Ramos (cell line): ENCODE data around the gene MYO1C.
"Not testable (repeated sequence)": the region's sequence is repeated elsewhere in the genome, so short reads cannot be mapped to it uniquely, and the experiment has no call there.

Experiments used
- in situ Hi-C: fragments of 300-500 bp; cut with MboI; formaldehyde crosslinking; loops from one replicate; pipeline ENCODE4 v1.14.3; 2022; ENCODE audit warnings: low sequenced_read_pairs; ENCODE audit not compliant: unreplicated experiment

MYO1C gene

GRCh38 chr17:1511290-1511689 lies 18.8 kb upstream of the MYO1C start:
- in situ Hi-C loops = loop anchor here (10.0 kb wide), 1 partner anchor 156 kb away; no protein-coding TSS in a partner anchor

GRCh38 chr17:1509290-1509881 lies 16.9 kb upstream of the MYO1C start:
- in situ Hi-C loops = no loop called here

- in situ Hi-C loops = not testable (repeated sequence)
These were observed 16.2 kb upstream of the MYO1C start for GRCh38 chr17:1508709-1509108.

DNA sequence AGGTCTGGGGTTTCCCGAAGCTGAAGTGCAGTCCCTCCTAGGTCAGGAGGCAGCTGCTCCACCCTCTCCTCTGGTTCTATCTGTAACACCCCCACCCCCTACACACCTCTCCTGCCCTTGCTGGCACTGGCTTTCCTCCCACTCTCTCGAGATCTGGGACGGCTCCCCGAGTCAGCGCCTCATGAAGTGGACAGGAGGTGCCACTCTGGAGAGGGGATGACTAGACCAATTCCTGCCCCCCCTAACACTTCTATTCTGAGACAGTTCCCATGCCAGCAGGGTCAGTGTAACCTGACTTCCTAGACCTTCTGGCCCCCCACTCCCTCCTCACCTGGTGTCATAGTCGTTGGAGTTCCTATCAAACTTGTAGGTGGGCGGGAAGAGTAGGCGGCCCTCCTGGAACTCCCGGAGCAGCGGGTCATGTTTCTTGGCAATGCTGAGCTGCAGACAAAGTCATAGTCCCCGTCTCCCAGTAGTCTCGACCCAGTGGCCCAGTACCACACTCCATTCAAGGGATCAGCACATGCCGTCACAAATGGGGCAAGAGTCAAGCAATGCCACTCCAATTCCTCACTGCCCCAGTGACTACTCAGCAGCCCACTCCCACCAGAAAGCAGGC lies 14.3 kb upstream of the MYO1C start:
- in situ Hi-C loops = no loop called here

DNA sequence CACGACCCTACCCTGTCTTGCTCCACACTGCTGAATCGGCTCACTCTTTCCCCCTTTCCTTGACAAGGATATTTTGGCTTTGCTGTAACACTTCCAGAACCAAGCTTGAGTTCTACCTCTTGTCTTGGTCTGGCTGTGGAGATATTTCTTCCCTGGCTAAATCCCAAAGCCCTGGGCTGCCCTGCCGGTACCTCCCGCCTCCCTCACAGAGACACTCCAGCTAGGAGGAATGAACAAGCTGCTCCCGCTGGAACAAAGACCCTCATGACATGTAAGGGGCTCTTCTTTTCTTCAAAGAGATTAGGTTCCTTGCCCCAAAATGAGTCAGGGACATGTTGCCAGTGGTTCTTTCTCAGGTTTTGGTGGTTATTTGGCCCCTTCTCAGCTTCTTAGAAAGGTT lies 13.1 kb upstream of the MYO1C start:
- in situ Hi-C loops = no loop called here

DNA sequence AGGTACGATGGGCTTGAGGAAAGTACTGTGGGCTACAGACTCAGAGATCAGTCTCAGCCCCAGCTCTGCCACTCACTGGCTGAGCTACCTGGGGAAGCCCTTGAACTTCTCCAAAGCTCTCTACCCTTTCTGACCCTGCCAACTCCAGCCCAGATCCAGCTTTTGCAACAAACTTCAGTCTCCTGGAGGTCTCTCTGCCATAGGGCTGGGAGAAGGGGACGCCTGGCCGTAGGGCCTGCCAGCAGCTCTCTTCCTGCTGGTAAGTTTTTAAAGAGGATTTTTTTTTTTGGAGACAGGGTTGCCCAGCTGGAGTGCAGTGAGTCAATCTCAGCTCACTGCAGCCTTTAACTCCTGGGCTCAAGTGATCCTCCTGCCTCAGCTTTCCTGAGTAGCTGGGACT lies 12.4 kb upstream of the MYO1C start:
- in situ Hi-C loops = no loop called here

DNA sequence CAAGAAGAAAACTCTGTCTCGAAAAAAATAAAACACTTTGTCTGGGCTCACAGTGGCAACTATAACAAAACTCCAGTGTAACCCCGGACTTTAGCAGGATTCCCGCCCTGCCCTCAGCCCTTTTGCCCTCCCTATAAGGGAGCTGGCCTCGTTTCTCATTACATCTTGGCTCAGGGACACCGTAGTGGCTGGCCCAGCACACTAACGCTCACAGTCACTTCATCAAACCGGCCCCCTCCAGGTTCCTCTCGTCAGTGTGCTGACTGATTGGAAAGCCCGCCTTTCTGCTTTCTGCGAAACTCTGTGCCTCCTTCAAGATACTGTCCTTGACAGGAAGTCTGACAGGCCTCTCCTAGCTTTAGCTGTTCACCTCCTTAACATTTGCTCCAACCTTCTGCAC lies 11.2 kb upstream of the MYO1C start:
- in situ Hi-C loops = no loop called here

- in situ Hi-C loops = no loop called here
These were observed 6.4 kb upstream of the MYO1C start for GRCh38 chr17:1498869-1499268.

DNA sequence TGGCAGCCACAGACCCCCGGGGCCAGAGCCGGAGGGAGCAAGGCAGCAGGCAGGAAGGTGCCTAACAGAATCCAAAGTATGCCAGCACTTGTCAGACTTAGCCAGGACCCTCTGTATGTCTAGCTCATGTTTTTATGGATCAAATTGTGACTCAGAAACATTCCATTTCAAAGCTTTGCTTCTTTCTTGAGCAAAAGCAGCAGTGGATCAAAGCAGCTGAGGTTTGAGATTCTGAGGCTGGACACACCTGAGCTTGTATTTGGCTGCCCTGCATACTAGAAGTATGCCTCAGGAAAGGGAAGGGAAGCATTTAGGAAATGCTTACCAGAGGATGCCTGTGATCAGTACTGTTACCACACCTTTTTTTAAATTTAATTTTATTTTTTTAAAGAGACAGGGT lies 5.7 kb upstream of the MYO1C start:
- in situ Hi-C loops = no loop called here

- in situ Hi-C loops = no loop called here
These were observed 5.3 kb upstream of the MYO1C start for GRCh38 chr17:1497831-1498230.

DNA sequence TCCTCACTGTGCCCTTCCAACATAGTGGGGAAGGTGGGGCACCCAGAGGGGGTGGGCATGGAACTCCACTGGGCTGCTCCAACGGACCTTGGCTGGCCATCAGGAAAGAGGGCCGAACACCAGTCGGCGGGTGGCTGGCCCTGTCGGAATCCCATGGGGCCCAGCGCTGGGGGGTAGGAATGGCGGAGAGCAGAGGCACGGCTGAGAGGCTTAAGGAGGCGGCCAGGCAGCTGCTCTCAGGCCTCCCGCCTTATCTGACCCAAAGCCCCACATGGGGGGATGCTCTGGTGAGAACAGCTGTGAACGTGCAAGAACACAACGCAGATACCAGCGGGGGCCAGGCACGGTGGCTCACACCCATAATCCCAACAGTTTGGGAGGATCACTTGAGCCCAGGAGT lies 4.4 kb upstream of the MYO1C start:
- in situ Hi-C loops = no loop called here

DNA sequence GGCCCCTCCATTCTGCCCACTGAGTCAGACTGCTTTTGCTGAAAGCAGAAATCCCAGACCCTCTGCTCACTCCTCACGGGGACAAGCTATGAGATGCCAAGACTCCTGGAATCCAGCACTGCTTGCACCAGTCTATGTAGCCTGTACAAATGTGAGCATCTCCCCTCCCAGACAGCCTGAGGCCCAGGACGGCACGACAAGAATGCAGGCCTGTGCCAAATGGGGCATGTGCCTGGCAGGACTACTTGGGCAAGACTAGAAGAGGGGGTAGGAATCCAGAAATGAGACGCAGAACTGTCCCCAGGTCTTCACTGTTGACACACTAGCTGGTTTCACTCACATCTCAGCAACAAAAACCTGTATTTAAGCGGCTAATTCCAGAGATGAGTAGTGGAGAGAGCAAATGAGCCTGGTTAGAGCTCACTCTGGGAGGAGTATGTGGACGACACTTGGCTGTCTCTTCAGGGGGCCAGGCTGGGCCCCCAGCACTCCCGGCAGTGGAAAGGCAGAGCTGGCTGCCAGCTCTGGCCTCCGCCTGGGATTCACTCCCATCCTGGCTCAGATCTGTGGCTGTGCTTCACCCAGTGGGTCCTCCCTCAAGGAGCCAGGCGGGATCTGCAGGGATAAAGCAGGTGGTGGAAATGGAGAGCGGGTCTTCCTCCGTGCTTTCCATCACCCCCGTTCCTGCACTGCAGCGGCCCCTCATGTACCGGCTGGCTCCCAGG lies 2.9 kb upstream of the MYO1C start:
- in situ Hi-C loops = no loop called here

DNA sequence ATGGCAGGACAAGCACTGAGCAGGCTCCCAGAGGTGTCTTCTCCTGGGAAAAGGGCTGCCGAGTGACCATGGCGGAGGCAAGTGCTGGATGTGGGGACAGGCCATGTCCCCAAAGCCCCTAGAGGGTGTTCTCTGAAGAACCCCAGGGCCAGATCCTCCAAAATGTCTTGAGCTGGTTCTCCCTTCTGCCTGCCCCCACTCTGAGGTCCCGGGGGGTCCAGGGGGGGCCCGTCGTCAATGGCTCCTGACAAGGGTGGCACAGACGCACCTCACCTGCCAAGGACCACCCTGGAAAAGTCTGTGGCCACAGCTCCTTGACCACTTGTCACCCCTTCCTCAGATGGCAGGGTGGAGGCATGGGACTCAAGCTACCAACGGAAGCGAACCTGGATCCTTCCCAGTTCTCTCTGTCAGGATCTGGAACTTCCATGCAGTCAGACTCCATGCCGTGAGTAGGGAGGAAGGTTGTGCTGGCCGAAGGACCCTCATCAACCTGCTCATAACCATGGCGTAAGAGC lies 2.3 kb upstream of the MYO1C start:
- in situ Hi-C loops = no loop called here

GRCh38 chr17:1494203-1494602 lies 1.7 kb upstream of the MYO1C start:
- in situ Hi-C loops = no loop called here

DNA sequence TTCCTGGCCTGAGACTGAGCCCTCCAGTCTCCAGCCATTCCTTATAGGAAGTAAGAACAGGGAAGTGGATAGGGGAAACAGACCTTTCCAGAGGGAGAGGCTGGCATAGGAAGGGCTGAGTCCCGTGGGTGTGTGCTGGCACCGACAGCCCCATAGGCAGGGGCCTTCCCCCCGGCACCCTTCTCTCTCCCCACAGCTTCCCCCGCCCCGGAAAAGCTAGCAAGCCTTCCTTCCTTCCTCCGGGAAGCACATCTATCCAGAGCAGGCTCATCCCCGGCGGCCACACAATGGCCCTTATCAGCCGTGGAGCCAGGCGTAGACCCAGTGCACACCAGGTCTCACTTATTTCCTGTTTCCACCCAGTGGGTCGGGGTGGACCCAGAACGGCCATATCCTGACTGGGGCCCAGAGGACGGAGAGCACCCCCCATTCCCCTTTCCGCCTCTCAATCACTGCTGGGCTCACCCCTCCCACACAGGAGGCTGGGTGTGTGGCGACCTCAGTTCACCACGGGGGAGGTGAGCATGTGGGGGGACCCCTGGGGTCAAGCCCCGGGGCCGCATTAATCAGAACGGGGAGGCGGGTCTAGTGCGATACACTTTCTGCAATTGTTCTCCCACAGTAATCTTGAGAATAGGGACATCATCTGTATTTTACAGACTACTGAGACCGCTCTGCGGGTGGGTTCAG lies 950 bp upstream of the MYO1C start:
- in situ Hi-C loops = no loop called here

DNA sequence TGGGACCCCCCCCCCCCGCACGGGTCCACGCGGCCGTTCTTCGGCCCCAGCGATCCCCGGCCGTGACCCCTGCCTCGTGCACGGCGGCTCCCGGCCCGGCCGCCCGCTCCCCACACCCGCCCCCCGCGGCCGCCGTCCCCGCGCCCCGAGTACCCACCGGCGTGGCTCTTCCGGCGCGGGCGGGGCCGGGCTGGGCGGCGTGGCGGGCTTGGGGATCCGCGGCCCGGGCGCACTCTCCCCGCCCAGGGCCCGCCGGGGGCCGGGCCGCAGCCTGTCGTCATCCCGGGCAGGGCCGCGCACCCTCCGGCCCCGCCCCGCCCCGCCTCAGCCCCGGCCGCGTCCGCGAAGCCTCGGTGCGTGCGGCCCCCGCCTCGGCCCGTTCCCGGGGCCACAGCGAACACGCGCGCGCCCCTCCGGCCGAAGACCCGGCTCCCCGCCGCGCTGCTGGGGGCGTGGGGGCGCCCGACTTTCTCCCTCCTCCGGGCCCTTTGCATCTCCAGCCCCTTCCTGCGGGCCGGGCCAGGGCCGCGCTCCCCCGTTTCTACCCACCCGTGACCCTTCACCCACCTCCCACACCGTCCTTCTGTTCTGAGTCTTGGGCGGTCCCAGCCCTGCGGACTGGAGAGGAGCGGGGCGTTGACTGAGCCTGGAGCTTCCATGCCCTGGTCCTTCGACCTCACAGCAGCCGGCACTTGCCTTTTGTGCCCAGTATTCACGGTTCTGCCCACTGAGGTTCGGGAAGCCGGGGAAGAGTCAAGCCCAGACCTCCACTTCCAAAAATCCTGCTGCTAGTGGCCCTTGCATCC lies 840 bp downstream of the MYO1C start:
- in situ Hi-C loops = no loop called here

GRCh38 chr17:1490643-1491442 lies 1.6 kb downstream of the MYO1C start:
- in situ Hi-C loops = no loop called here

DNA sequence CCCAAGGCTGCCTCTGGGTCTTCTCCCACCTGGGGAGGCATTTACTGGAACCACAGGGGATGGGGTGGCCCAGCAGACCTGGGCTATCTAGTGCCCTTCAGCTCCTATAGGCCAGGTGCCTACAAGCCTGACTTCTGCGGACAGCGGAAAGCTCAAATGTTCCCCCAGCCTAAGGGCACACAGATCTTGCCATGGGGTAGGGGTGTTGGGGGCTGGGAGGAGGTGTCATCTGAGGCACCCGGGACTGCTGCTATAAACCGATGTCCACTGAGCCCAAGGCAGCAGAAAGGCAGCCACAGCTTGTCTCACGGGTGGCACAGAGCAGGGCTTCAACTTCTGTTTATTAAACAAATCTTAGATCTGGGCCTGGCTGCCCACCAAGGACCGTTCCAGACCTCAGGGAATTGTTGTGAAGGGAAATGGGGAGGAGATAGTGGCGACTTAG lies 3.6 kb downstream of the MYO1C start:
- in situ Hi-C loops = no loop called here
